GM18498 (cell line): ENCODE data around the gene CYB5RL.
"Not testable (repeated sequence)": the region's sequence is repeated elsewhere in the genome, so short reads cannot be mapped to it uniquely, and the experiment has no call there.

Experiments used
- ATAC-seq: cut with Tn5 transposase; IDR thresholded peaks from one replicate; pipeline ENCODE4 v1.9.1; 2021; ENCODE audit warnings: mild to moderate bottlenecking, moderate library complexity; ENCODE audit not compliant: unreplicated experiment

Gene CYB5RL

GRCh38 chr1:54199765-54200518 is at the start of gene CYB5RL, which contains the start of gene MRPL37:
CYB5RL (minus strand) TSS chr1:54200030; CDS start chr1:54195616, 4,414 bp downstream.
MRPL37 (plus strand) TSS chr1:54200167; CDS start chr1:54200244, 77 bp downstream.
- peak; percentile 96 for ATAC-seq

- no peak for ATAC-seq
Measured at GRCh38 chr1:54248966-54249365, 49.1 kb upstream of the CYB5RL start.

GRCh38 chr1:54247863-54248515 is 48.2 kb upstream of the CYB5RL start:
- no peak for ATAC-seq

GRCh38 chr1:54246116-54246721 is 46.4 kb upstream of the CYB5RL start:
- no peak for ATAC-seq

GRCh38 chr1:54245501-54245900 is 45.7 kb upstream of the CYB5RL start:
- no peak for ATAC-seq

GRCh38 chr1:54244655-54245054 is 44.8 kb upstream of the CYB5RL start:
- no peak for ATAC-seq

- ATAC-seq, result no peak
Measured at GRCh38 chr1:54243022-54243421, 43.2 kb upstream of the CYB5RL start.

- ATAC-seq, result no peak
Measured at GRCh38 chr1:54241364-54241763, 41.5 kb upstream of the CYB5RL start.

GRCh38 chr1:54240741-54241335 is 41.0 kb upstream of the CYB5RL start:
- no peak for ATAC-seq

- ATAC-seq, result no peak
Measured at GRCh38 chr1:54239631-54240031, 39.8 kb upstream of the CYB5RL start.

GRCh38 chr1:54239035-54239383 is 39.2 kb upstream of the CYB5RL start:
- no peak for ATAC-seq

GRCh38 chr1:54238353-54239034 is 38.7 kb upstream of the CYB5RL start:
- no peak for ATAC-seq

- ATAC-seq, result no peak
Measured at GRCh38 chr1:54237586-54237985, 37.8 kb upstream of the CYB5RL start.

- ATAC-seq, result no peak
Measured at GRCh38 chr1:54234284-54234683, 34.5 kb upstream of the CYB5RL start.

- ATAC-seq, result not testable (repeated sequence)
Measured at GRCh38 chr1:54233196-54233595, 33.4 kb upstream of the CYB5RL start.

GRCh38 chr1:54230507-54231339 is 30.9 kb upstream of the CYB5RL start:
- ATAC-seq, result no peak

GRCh38 chr1:54229281-54229891 is 29.6 kb upstream of the CYB5RL start:
- no peak for ATAC-seq

GRCh38 chr1:54228638-54229079 is 28.8 kb upstream of the CYB5RL start:
- no peak for ATAC-seq

- no peak for ATAC-seq
Measured at GRCh38 chr1:54227891-54228310, 28.1 kb upstream of the CYB5RL start.
